ENCODE measurements around the gene GABBR2.

GABBR2 gene

DNA sequence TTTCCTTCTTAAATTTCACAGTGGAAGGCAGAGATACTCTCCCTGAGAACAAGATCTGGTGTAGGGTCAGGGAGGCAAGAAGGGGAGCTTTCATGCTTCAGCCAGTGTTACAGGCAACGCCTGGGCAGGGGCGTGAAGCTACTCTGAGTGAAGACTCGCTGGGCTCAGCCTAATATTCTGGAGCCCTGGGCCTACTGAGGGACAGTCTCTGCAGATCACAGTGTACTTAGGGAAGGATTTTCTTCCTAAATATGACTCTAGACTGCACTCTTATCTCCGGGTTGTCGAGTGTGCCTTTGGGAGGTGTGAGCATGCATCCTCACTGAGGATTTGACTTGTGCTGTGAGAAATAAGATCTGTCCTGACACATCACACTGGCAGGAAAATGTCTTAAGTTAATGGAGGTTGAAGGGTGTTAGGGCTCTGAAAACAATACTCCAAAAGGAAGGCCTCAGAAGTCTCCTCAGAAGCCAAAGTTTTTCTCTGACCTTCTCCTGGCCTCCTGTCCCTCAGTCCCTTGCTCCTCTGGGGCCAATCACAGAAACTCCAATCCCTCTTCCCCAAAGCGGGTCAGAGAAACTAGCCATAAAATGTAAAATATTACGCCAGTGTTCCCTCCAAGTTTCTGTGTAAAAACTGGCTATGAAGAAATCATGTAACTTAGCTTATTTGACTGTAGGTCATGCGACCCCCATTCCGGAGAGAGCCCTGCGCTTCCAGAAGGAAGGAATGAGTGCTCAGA is 296.5 kb downstream of the GABBR2 start:
- ATAC-seq (ENCODE audit: low read depth) (no peak), DNase-seq (ENCODE audit: low spot score) (no peak)
- H3K4me3 ChIP-seq (ENCODE audit: severe bottlenecking): no peak overlapping the region
- no peaks in the 10 kb centered on the region for H3K27me3 ChIP-seq (ENCODE audit: insufficient read depth, poor library complexity, severe bottlenecking)
- no peaks in the 10 kb centered on the region for H3K9me3 ChIP-seq (ENCODE audit: severe bottlenecking)
- no peak overlapping the region for H3K27ac ChIP-seq (ENCODE audit: poor library complexity, severe bottlenecking)
- no peaks in the 10 kb centered on the region for H3K4me1 ChIP-seq (ENCODE audit: insufficient read depth, poor library complexity, severe bottlenecking)
- TF ChIP-seq, protein P1, sequence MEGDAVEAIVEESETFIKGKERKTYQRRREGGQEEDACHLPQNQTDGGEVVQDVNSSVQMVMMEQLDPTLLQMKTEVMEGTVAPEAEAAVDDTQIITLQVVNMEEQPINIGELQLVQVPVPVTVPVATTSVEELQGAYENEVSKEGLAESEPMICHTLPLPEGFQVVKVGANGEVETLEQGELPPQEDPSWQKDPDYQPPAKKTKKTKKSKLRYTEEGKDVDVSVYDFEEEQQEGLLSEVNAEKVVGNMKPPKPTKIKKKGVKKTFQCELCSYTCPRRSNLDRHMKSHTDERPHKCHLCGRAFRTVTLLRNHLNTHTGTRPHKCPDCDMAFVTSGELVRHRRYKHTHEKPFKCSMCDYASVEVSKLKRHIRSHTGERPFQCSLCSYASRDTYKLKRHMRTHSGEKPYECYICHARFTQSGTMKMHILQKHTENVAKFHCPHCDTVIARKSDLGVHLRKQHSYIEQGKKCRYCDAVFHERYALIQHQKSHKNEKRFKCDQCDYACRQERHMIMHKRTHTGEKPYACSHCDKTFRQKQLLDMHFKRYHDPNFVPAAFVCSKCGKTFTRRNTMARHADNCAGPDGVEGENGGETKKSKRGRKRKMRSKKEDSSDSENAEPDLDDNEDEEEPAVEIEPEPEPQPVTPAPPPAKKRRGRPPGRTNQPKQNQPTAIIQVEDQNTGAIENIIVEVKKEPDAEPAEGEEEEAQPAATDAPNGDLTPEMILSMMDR (IDR thresholded peaks at IDR 0.05; ENCODE audit: poor library complexity, severe bottlenecking): no peak
- no peaks in the 10 kb centered on the region for H3K36me3 ChIP-seq (ENCODE audit: low read depth)

DNA sequence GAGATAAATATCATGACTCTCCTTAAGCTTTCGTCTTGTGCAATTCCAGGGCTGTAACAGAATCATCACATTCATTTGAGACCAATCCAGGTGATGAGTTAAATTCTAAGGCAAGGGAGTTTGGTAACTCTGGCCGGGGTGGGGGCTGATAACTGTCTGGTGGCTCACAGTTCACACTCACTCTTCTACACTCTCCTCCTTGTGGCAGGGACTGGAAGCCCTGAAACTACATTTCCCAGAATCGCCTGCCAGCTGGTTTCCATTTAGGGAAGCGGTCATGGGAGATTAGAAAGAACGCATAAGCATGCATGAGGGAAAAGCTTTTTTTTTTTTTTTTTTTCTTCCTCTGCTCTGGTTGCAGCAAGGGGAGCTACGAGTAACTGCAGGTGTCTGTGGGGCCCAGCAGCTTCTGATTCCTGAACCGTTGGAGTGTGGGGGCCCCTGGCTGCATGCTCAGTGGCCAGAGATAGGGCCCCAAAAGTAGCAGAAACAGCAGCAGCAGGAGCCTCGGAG is 298.5 kb downstream of the GABBR2 start:
- H3K4me3 ChIP-seq (ENCODE audit: severe bottlenecking): no peak overlapping the region

GRCh38 chr9:98409719-98410118 is 299.0 kb downstream of the GABBR2 start:
- Histone ChIP-seq H3K27me3 (ENCODE audit: insufficient read depth, poor library complexity, severe bottlenecking) (no peaks in the 10 kb centered on the region), H3K36me3 (ENCODE audit: low read depth) (no peaks in the 10 kb centered on the region), H3K4me3 (ENCODE audit: severe bottlenecking) (no peak overlapping the region), H3K27ac (ENCODE audit: poor library complexity, severe bottlenecking) (no peak overlapping the region), H3K4me1 (ENCODE audit: insufficient read depth, poor library complexity, severe bottlenecking) (no peaks in the 10 kb centered on the region), H3K9me3 (ENCODE audit: severe bottlenecking) (no peaks in the 10 kb centered on the region)
- TF ChIP-seq, protein P1 (IDR thresholded peaks at IDR 0.05; ENCODE audit: poor library complexity, severe bottlenecking): no peak
- ATAC-seq (ENCODE audit: low read depth): no peak
- no peak for DNase-seq (ENCODE audit: low spot score)

More for the DNA sequence above, 298.5 kb downstream of the GABBR2 start:
- Histone ChIP-seq H3K4me1 (ENCODE audit: insufficient read depth, poor library complexity, severe bottlenecking) (no peaks in the 10 kb centered on the region), H3K27ac (ENCODE audit: poor library complexity, severe bottlenecking) (no peak overlapping the region), H3K27me3 (ENCODE audit: insufficient read depth, poor library complexity, severe bottlenecking) (no peaks in the 10 kb centered on the region), H3K9me3 (ENCODE audit: severe bottlenecking) (no peaks in the 10 kb centered on the region), H3K36me3 (ENCODE audit: low read depth) (no peaks in the 10 kb centered on the region)
- TF ChIP-seq, protein P1 (IDR thresholded peaks at IDR 0.05; ENCODE audit: poor library complexity, severe bottlenecking): no peak
- DNase-seq (ENCODE audit: low spot score) (no peak), ATAC-seq (ENCODE audit: low read depth) (peak; percentile 36; the same call in 2 of the 3 replicates)

DNA sequence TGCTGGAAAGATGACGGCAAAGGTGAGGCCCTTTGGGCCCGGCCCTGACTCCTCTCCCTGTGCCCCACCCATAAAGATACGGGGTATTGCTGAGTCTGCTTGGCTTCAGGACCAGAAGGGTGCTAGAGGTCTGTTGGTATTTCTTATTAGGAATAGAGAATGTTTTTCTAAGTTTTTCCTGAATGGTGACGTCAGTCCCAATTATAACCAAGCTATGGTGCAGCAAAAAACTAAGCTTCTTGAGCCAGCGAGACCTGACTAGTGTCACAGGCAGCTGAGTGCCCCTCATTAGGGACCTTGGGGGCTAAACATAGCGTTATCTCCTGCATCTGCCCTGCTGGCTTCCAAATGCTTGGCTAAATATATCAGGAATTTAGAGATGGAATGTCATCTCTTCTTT is 302.3 kb downstream of the GABBR2 start:
- Histone ChIP-seq H3K9me3 (ENCODE audit: severe bottlenecking) (no peaks in the 10 kb centered on the region), H3K27ac (ENCODE audit: poor library complexity, severe bottlenecking) (no peak overlapping the region), H3K36me3 (ENCODE audit: low read depth) (no peaks in the 10 kb centered on the region), H3K27me3 (ENCODE audit: insufficient read depth, poor library complexity, severe bottlenecking) (no peaks in the 10 kb centered on the region), H3K4me1 (ENCODE audit: insufficient read depth, poor library complexity, severe bottlenecking) (no peaks in the 10 kb centered on the region), H3K4me3 (ENCODE audit: severe bottlenecking) (no peak overlapping the region)
- DNase-seq (ENCODE audit: low spot score) (no peak), ATAC-seq (ENCODE audit: low read depth) (no peak)
- TF ChIP-seq, protein P1 (IDR thresholded peaks at IDR 0.05; ENCODE audit: poor library complexity, severe bottlenecking): no peak

DNA sequence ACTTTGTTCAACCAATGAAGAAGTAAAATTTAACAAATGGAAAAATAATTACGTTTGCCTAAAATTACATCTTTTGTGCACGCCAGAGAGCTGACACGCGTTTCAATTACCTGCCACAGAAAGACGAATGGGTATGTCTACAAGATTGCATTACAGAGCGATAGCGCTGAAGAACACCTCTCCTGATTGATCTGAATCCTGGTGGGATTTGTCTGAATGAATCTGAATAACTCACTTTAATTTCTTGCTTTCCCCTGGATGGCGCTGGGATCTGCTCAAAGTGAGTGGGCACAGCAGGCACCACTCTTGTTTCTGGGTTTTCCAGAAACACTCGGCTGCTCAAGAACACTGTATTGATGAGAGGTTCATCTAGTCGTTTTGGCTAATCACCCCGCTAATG is 304.5 kb downstream of the GABBR2 start:
- no peaks in the 10 kb centered on the region for H3K9me3 ChIP-seq (ENCODE audit: severe bottlenecking)
- H3K4me3 ChIP-seq (ENCODE audit: severe bottlenecking): no peak overlapping the region
- no peaks in the 10 kb centered on the region for H3K36me3 ChIP-seq (ENCODE audit: low read depth)
- no peaks in the 10 kb centered on the region for H3K27me3 ChIP-seq (ENCODE audit: insufficient read depth, poor library complexity, severe bottlenecking)
- no peak overlapping the region for H3K27ac ChIP-seq (ENCODE audit: poor library complexity, severe bottlenecking)
- DNase-seq (ENCODE audit: low spot score) (peak; percentile 11), ATAC-seq (ENCODE audit: low read depth) (no peak)
- TF ChIP-seq, protein P1 (IDR thresholded peaks at IDR 0.05; ENCODE audit: poor library complexity, severe bottlenecking): no peak
- no peaks in the 10 kb centered on the region for H3K4me1 ChIP-seq (ENCODE audit: insufficient read depth, poor library complexity, severe bottlenecking)
